ENCODE results near the gene HKDC1.

DNA sequence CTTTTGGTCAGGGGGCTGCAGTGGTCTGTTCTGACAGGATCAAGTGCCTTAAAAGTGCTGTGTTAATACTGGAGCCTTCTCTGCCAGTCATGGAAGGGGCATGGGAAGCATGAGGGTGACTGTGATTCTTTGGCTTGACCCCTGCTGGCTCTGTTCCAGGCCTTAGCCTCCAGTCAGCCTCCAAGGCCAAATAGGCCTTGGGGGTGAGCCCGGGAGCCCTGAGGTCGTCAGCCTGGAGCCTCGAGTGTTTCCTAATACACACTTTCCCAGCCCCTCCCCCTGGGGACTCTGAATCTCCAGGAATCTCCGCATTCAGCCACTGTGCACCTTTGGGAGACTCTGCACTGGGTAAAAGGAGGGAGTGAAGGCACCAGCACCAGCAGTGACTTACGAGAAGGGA, 10.0 kb downstream of the HKDC1 start:
- TF ChIP-seq POLR2AphosphoS5 (IDR thresholded peaks at IDR 0.05; ENCODE audit: low read depth, low read length) (no peak), TAF1 (IDR thresholded peaks at IDR 0.05; ENCODE audit: borderline replicate concordance, insufficient read depth, low read length) (no peak)
- TF ChIP-seq, protein P1, sequence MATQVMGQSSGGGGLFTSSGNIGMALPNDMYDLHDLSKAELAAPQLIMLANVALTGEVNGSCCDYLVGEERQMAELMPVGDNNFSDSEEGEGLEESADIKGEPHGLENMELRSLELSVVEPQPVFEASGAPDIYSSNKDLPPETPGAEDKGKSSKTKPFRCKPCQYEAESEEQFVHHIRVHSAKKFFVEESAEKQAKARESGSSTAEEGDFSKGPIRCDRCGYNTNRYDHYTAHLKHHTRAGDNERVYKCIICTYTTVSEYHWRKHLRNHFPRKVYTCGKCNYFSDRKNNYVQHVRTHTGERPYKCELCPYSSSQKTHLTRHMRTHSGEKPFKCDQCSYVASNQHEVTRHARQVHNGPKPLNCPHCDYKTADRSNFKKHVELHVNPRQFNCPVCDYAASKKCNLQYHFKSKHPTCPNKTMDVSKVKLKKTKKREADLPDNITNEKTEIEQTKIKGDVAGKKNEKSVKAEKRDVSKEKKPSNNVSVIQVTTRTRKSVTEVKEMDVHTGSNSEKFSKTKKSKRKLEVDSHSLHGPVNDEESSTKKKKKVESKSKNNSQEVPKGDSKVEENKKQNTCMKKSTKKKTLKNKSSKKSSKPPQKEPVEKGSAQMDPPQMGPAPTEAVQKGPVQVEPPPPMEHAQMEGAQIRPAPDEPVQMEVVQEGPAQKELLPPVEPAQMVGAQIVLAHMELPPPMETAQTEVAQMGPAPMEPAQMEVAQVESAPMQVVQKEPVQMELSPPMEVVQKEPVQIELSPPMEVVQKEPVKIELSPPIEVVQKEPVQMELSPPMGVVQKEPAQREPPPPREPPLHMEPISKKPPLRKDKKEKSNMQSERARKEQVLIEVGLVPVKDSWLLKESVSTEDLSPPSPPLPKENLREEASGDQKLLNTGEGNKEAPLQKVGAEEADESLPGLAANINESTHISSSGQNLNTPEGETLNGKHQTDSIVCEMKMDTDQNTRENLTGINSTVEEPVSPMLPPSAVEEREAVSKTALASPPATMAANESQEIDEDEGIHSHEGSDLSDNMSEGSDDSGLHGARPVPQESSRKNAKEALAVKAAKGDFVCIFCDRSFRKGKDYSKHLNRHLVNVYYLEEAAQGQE (IDR thresholded peaks at IDR 0.05; ENCODE audit: insufficient read depth in 1 of 2, low read depth in 2 of 2, low read length in 2 of 2): no peak

Measured in PFSK-1 (cell line).